Fibroblast of gingiva (primary cell): ENCODE results near the gene ANKMY2.
"Not testable (repeated sequence)": the region's sequence is repeated elsewhere in the genome, so short reads cannot be mapped to it uniquely, and the experiment has no call there.

Source experiments
- DNase-seq: peaks from one replicate; pipeline ENCODE4 v3.0.0-alpha.2; 2011; ENCODE audit warnings: low read depth

The ANKMY2 gene

GRCh38 chr7:16645593-16646471 lies at the start of gene ANKMY2, which contains the start of gene BZW2:
ANKMY2 (minus strand) TSS chr7:16645754; CDS start chr7:16645573, 181 bp downstream.
BZW2 (plus strand) TSS chr7:16646181; CDS start chr7:16665444, 19,263 bp downstream.
- DNase-seq = peak; percentile 98

GRCh38 chr7:16694806-16695205 lies 49.3 kb upstream of the ANKMY2 start:
- no peak for DNase-seq

- no peak for DNase-seq
Measured at GRCh38 chr7:16693601-16694318, 48.2 kb upstream of the ANKMY2 start.

- no peak for DNase-seq
Measured at GRCh38 chr7:16691241-16691640, 45.7 kb upstream of the ANKMY2 start.

DNA sequence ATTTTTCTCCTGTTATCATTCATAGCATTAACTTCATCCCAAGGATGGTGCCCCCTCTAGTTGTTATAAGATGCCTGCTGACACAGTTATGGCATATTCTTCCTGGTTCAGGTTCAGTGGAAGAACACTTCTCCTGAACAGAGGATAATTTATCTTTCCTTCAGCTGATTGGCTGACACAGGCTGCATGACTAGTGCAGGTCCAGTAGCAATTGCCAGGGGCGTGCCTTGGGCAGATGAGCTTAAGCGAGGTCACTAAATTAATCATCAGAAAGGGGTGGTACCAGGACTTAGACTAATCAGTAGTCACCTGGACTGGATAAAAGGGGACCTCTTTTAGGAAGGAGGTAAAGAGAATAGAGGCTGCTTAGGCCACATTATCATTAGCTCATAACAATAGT lies 42.7 kb upstream of the ANKMY2 start:
- no peak for DNase-seq

- no peak for DNase-seq
Measured at GRCh38 chr7:16685535-16685934, 40.0 kb upstream of the ANKMY2 start.

DNA sequence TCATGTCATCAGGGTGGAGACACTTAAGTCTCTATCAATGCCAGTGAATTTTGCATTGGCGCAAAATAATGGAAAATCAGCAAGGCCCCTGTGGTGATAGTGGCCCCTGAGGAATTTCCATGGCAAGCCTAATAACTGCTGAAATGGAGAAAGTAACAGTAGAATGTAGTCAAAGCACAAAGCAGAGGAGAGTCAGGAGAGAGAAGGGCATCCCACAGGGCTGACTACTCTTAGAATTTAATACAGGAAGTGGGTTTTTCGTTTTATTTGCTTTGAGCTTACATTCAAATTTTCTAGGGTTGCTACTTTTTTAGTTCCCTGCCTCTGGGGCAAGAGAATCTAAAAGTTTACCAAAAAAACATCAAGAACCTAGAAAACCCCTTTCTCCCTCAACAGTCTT lies 39.4 kb upstream of the ANKMY2 start:
- no peak for DNase-seq

DNA sequence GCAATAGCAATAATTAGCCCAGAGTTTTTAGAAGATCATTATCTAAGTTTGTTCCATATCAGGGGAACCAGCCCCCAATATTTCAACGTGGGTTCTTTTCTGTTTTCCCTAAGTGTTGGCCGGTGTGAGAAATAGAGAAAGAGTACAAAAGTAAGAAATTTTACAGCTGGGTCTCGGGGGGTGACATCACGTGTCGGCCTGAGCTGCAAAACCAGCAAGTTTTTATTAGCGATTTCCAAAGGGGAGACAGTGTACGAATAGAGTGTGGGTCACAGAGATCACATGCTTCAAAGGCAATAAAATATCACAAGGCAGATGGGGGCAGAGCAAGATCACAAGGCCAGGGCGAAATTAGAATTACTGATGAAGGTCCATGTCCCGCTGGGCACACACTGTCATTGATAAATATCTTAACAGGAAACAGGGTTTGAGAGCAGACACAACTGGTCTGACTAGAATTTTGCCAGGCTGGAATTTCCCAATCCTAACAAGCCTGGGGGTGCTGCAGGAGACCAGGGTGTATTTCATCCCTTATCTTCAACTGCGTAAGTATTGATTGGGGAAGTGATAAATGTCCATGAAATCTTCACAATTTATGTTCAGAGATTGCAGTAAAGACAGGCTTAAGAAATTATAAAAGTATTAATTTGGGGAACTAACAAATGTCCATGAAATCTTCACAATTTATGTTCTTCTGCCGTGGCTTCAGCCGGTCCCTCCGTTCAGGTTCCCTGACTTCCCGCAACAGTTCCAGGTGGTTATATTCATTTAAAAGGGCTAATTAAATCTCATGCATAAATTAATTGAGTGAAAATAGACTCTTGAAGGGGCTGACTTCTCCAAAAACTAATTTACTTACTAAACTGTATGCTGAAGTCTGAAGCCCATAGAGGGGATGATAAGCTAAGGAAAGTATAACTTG lies 33.4 kb upstream of the ANKMY2 start:
- not testable (repeated sequence) for DNase-seq

DNA sequence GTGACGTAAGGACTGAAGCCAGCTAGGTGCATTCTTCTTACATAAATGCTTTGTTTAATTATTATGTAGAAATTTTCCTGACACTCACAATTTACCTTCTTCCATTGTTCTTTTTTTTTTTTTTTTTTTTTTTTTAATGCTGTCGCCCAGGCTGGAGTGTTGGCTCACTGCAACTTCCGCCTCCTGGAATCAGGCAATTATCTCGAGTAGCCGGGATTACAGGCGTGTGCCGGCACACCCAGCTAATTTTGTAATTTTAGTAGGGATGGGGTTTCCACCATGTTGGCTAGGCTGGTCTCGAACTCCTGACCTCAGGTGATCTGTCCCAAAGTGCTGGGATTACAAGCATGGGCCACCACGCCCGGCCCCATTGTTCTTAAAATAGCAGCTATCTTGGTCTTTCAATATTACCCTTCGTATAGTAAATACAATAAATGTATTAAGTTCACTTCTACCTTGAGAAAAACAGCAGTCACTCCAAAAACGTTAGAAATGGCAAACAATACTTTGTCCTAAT lies 32.5 kb upstream of the ANKMY2 start:
- DNase-seq = no peak

GRCh38 chr7:16675277-16675676 lies 29.7 kb upstream of the ANKMY2 start:
- DNase-seq = no peak

- DNase-seq = no peak
Measured at GRCh38 chr7:16671811-16672210, 26.3 kb upstream of the ANKMY2 start.

DNA sequence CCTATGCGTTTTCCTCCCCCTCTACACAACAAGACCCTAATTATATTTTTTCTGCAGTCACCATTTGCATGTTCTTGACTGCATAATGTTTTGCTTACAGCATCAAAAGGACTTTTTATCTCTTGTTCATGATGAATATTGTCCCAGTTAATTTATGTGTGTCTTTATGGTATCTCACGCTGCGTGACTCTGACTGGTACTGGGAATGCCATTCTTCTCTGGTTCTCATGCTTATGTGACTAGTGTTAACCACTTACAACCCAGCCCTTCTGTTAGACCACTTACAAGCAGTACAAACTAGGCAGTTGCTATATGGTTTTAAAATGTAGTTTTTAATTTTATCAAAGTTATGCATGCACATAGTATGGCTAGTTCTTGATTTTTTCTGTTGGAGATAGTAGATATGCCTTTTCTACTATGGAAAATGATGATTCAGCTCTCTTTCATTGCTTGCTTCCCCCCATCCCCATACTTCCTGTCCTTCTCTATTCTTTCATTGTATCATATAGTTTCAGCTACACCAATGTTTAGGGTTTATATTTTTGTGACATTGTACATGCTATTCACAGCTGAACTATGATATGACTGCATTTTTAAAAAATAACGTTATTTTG lies 25.3 kb upstream of the ANKMY2 start:
- no peak for DNase-seq

DNA sequence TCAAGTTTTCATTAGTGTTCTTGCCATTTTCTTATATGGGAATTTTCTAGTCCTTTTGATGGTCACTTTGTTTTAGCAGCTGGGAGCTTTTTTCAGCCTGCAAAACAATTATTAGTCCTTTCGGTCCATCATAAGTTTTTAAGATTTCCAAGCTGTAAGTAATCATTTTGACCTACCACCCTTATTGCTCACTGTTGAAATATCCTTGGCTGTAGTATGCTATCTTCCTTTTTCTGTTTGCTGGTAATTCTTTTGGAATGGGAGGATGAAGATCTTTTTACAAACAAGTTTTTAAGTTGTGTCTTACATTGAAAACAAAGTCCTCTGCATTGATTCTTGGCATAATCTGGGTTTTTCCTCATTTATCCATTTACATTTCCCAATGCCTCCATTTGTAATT lies 24.5 kb upstream of the ANKMY2 start:
- DNase-seq = peak; percentile 73

GRCh38 chr7:16669581-16669980 lies 24.0 kb upstream of the ANKMY2 start:
- no peak for DNase-seq

- DNase-seq = peak; percentile 82
Measured at GRCh38 chr7:16668978-16669377, 23.4 kb upstream of the ANKMY2 start.

- DNase-seq = peak; percentile 99
Measured at GRCh38 chr7:16668049-16668858, 22.7 kb upstream of the ANKMY2 start.

- DNase-seq = no peak
Measured at GRCh38 chr7:16667355-16667754, 21.8 kb upstream of the ANKMY2 start.

GRCh38 chr7:16661924-16662323 lies 16.4 kb upstream of the ANKMY2 start:
- DNase-seq = no peak

DNA sequence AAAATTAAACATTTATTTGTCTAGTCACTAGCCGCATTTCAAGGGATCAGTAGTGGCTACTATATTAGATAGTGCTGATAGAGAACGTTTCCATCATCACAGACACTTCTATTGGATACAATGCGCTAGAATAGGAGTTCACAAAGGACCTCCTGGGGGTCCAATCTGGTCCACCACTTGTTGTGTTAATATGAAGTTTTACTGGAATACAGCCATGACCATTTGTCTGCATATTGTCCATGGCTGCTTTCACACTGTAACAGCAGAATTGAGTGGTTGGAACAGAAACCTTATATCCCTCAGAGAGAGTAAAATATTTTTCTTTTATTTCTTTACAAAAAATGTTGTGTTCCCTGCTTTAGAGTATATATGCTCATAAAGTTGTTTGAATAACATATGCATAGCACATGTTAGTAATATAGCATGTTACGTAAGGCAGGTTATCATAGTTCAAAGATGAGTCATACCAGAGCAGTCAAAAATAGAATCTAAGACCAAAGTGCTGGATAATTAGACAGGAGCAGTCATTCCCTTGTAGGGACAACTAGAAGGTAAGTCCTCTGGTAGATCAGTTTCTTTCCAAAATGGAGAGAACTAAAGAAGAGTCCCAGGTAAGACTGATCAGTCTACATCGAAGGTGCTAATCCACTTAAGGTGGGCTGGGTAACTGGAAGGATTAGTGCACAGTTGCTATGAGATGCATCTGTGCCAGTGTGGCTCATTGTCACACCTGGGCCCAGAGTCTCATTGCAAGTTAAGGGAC lies 15.3 kb upstream of the ANKMY2 start:
- DNase-seq = no peak
